ENCODE measurements around the gene GRK4. TPM values are rescaled to one million over a fixed set of nuclear protein-coding genes. Genes with fewer than 3 reads are reported as not detected.

GRK4 gene
- total RNA-seq, 6 experiments from 2014 or later, result 5.1 to 8.1 (median 6.7) TPM

DNA sequence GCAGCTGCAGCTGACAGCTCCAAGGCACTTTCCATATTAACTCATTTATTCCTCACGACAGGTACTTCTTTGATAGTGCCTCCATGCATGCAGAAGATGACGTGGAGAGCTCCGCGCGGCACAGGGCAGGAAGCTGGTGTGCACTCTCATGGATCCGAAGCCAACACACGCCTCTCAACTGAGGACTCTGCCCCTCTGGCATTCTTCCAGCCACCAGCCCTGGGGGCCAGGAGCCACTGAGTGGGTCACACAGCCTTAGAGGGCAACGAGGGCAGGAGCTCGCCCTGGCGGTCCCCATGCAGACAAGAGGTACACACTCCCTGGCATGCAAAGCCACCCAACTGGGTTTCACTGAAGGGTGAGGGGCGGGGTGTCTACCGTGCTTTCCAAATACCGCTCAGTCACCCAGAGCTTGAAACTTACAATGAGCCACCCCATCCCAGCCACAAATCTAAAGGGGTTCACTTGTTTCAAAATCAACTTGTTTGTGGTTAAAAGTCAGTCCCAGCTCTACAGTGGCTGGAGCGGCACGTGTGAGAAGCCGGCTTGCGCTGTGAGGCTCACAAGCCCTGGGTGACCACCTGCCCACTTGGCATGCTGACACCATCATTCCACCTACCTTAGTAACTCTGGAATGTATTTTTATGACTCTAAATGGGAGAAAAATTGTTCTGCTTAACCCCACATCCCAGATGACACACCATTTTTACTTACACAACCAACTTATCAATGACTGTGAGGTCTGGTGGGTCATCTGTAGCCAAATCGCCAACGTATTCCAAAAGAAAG is 16.4 kb upstream of the GRK4 start:
- peaks cover 50% of the 10 kb centered on the region for H3K36me3 Mint-ChIP-seq (ENCODE audit: low read depth)
- H3K9me3 Mint-ChIP-seq, result no peaks in the 10 kb centered on the region; the same call in 1 of the 2 replicates
- TF ChIP-seq, protein P1, sequence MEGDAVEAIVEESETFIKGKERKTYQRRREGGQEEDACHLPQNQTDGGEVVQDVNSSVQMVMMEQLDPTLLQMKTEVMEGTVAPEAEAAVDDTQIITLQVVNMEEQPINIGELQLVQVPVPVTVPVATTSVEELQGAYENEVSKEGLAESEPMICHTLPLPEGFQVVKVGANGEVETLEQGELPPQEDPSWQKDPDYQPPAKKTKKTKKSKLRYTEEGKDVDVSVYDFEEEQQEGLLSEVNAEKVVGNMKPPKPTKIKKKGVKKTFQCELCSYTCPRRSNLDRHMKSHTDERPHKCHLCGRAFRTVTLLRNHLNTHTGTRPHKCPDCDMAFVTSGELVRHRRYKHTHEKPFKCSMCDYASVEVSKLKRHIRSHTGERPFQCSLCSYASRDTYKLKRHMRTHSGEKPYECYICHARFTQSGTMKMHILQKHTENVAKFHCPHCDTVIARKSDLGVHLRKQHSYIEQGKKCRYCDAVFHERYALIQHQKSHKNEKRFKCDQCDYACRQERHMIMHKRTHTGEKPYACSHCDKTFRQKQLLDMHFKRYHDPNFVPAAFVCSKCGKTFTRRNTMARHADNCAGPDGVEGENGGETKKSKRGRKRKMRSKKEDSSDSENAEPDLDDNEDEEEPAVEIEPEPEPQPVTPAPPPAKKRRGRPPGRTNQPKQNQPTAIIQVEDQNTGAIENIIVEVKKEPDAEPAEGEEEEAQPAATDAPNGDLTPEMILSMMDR (IDR thresholded peaks at IDR 0.05), result no peak
- DNase-seq, result no peak
- H3K4me1 Mint-ChIP-seq (ENCODE audit: low read depth), result peaks cover 10% of the 10 kb centered on the region; the same call in 1 of the 2 replicates
- H3K27ac Mint-ChIP-seq, result 0 out of 2 replicates have a peak overlapping the region, but pooled peaks have one; percentile 26
- H3K27me3 Mint-ChIP-seq (ENCODE audit: insufficient read depth), result peaks cover 7% of the 10 kb centered on the region
- H3K4me3 Mint-ChIP-seq, result no peak overlapping the region

GRCh38 chr4:2947926-2948325 is 15.4 kb upstream of the GRK4 start:
- TF ChIP-seq, protein P1 (IDR thresholded peaks at IDR 0.05), result no peak
- no peak for DNase-seq
- no peaks in the 10 kb centered on the region for H3K9me3 Mint-ChIP-seq
- no peak overlapping the region for H3K27ac Mint-ChIP-seq
- no peak overlapping the region for H3K4me3 Mint-ChIP-seq
- H3K4me1 Mint-ChIP-seq (ENCODE audit: low read depth), result peaks cover 10% of the 10 kb centered on the region; the same call in 1 of the 2 replicates
- peaks cover 59% of the 10 kb centered on the region for H3K36me3 Mint-ChIP-seq (ENCODE audit: low read depth)
- H3K27me3 Mint-ChIP-seq (ENCODE audit: insufficient read depth), result peaks cover 2% of the 10 kb centered on the region; the same call in 1 of the 2 replicates

DNA sequence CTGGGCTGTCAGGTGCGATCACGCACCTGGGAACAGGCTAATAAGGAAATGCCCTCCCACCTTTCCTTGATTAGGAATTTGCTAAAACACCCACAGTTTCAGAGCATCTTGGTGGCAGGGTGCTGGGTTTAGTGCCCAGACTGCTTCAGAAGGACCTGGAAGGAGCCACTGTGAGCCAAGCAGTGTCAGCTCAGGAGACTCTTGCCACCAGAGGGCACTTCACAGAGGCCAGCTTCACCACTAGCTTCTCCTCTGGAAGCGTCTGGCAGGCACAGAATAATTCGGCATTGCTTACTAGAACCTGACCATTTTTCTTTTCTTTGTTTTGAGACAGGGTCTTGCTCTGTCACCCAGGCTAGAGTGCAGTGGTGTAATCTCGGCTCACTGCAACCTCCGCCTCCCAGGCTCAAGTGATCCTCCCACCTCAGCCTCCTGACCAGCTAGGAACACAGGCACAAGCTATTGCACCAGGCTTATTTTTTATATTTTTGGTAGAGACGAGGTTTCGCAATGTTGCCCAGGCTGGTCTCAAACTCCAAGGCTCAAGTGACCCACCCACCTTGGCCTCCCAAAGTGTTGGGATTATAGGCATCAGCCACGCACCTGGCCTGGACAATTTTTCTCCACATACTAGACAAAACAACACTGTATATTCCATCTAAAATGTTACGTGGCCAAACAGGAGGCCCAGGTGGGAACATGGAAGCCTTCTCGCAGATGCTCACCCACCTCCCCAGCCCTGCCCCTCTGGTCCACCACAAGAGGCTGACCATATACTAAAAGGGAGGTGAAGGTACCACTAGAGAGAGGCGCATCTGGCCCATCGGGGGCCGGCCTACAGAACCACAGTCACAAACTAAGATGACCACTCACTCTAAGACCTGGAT is 14.2 kb upstream of the GRK4 start:
- Mint-ChIP-seq H3K4me1 (ENCODE audit: low read depth) (peaks cover 10% of the 10 kb centered on the region; the same call in 1 of the 2 replicates), H3K27me3 (ENCODE audit: insufficient read depth) (peaks cover 2% of the 10 kb centered on the region; the same call in 1 of the 2 replicates), H3K27ac (no peak overlapping the region), H3K4me3 (no peak overlapping the region), H3K9me3 (no peaks in the 10 kb centered on the region), H3K36me3 (ENCODE audit: low read depth) (peaks cover 66% of the 10 kb centered on the region)
- TF ChIP-seq, protein P1 (IDR thresholded peaks at IDR 0.05), result peak; percentile 76
- DNase-seq, result peak; percentile 32

GRCh38 chr4:2949782-2950125 is 13.6 kb upstream of the GRK4 start:
- H3K27ac Mint-ChIP-seq, result no peak overlapping the region
- H3K9me3 Mint-ChIP-seq, result no peaks in the 10 kb centered on the region
- H3K36me3 Mint-ChIP-seq (ENCODE audit: low read depth), result peaks cover 69% of the 10 kb centered on the region
- H3K27me3 Mint-ChIP-seq (ENCODE audit: insufficient read depth), result peaks cover 2% of the 10 kb centered on the region; the same call in 1 of the 2 replicates
- H3K4me1 Mint-ChIP-seq (ENCODE audit: low read depth), result peaks cover 10% of the 10 kb centered on the region; the same call in 1 of the 2 replicates
- TF ChIP-seq, protein P1 (IDR thresholded peaks at IDR 0.05), result no peak
- no peak for DNase-seq
- H3K4me3 Mint-ChIP-seq, result no peak overlapping the region

- H3K9me3 Mint-ChIP-seq, result no peaks in the 10 kb centered on the region
These were observed 13.0 kb upstream of the GRK4 start for GRCh38 chr4:2950221-2950989.

More at GRCh38 chr4:2950221-2950989, 13.0 kb upstream of the GRK4 start:
- H3K27me3 Mint-ChIP-seq (ENCODE audit: insufficient read depth), result peaks cover 2% of the 10 kb centered on the region; the same call in 1 of the 2 replicates
- DNase-seq, result no peak
- peaks cover 10% of the 10 kb centered on the region; the same call in 1 of the 2 replicates for H3K4me1 Mint-ChIP-seq (ENCODE audit: low read depth)
- TF ChIP-seq, protein P1 (IDR thresholded peaks at IDR 0.05), result no peak
- no peak overlapping the region for H3K4me3 Mint-ChIP-seq
- peaks cover 66% of the 10 kb centered on the region for H3K36me3 Mint-ChIP-seq (ENCODE audit: low read depth)
- H3K27ac Mint-ChIP-seq, result no peak overlapping the region

Measured in HFFc6 (cell line).